ENCODE results near the gene TMEM183A.

TMEM183A gene

GRCh38 chr1:203028784-203029553 lies 21.8 kb downstream of the TMEM183A start:
- DNase-seq (ENCODE audit: low spot score) = no peak

- no peak for DNase-seq (ENCODE audit: low spot score)
Measured at GRCh38 chr1:203031467-203031866, 24.3 kb downstream of the TMEM183A start.

DNA sequence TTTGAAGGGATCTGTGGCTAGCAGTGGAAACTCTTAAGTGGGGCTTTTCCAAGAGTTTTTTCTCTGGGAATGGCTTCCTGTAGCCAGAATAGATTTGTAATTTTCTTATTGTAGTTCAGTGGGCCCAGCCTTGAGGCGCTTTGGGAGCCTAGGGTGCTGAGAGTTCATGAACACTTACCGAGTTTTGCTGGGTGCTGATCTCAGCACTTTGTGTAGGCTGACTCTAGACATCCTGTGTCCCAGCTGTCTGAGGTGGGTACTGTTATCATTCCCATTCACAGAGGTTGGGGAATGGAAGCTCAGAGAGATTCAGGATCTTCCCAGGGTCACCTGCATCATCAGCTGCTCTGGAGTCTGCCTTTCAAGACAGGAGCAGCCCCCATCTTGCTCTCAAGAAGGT lies 26.1 kb downstream of the TMEM183A start:
- DNase-seq (ENCODE audit: low spot score) = no peak

DNA sequence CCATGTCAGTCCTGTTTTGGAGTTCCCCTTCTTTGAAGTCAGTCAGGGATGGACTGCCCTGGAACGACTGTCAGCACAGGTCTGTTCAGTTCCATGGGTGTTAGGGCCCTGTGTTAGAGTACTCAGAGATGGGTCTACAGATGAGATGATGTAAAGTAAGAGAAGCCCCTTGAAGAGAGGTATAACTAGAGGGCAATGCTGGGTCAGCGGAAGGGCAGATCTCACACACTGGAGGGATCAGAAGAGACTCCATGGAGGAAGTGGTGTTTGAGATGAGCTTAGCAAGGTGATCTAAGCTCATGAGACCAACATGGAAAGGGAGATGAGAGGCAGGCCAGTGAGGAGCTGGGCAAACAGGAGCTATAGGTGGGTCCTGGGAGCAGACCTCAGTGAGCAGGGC lies 26.7 kb downstream of the TMEM183A start:
- DNase-seq (ENCODE audit: low spot score) = no peak

DNA sequence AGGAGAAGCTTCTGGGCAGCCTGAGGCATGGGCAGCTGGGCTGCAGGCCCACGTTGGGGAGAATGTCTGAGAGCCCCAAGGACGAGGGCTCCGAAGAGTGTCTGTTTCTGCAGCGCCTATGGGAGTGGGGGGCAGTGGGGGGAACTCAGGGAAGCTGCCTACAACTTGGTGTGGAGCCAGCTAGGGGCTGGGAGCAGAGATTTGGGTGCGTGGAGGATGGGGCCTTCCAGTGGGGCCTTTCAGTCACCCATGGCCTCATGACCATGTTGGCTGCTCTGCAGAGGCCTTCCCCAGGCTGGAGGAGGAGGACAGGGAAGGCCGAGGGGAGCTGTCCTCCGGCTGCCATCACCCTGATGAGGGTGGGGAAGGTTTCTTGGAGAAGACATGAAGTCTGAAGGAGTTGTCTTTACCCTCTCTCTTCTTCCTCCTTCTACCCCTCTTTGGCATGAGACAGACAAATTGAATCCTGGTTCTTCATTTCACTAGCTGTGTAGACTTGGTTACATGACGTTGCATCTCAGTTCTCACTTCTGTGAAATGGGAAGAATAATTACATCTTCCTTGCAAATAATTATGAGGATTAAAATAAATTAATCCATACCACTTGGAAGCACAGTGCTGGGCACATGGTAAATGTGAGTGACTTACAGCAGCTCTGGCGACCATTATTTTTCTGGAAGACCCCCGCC lies 27.4 kb downstream of the TMEM183A start:
- no peak for DNase-seq (ENCODE audit: low spot score)

DNA sequence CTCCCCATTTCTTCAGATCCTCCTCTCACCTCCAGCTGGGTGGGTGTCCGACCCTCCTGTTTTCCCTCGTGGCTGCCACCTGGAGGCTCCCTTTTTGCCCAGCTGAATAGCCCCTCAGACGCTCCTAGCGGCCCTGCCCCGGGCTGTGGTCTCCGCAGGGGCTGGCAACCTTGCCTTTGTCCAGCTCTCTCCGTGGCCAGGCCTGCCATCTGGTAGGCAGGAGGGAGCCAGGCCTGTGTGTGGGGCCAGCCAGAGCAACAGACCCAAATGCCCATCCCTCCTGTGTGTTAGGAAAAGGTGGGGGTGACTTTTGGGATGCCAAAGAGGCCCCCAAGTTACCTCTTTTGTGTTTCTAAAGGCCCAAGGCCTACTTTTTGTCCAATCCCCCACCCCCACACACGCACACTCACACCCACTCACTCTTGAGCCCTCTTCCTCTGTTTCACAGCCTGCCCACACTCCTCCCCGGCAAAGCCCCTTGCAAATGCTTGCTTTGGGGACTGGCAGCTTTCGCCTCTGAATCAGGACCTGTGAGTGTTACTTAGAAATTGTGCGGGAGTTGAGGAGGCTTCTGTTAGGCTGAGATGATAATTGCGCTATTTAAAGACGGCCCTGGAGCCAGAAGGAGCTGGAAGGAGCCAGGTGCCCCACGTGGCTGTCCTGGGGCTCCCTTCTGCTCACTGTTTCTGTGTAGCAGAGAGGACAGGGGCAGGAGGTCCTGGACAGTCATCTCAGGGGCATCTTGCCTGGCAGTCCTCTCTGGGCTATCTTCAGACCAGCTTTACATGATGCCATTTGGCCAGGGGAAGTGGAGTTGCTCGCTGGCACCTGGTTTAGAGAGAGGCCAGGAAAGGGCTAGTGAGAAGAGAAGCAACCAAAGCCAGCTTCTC lies 28.2 kb downstream of the TMEM183A start:
- DNase-seq (ENCODE audit: low spot score) = no peak

GRCh38 chr1:203036135-203036534 lies 29.0 kb downstream of the TMEM183A start:
- DNase-seq (ENCODE audit: low spot score) = no peak

- no peak for DNase-seq (ENCODE audit: low spot score)
Measured at GRCh38 chr1:203036537-203036936, 29.4 kb downstream of the TMEM183A start.

GRCh38 chr1:203037509-203038190 lies 30.5 kb downstream of the TMEM183A start:
- DNase-seq (ENCODE audit: low spot score) = no peak

- no peak for DNase-seq (ENCODE audit: low spot score)
Measured at GRCh38 chr1:203038217-203038741, 31.1 kb downstream of the TMEM183A start.

DNA sequence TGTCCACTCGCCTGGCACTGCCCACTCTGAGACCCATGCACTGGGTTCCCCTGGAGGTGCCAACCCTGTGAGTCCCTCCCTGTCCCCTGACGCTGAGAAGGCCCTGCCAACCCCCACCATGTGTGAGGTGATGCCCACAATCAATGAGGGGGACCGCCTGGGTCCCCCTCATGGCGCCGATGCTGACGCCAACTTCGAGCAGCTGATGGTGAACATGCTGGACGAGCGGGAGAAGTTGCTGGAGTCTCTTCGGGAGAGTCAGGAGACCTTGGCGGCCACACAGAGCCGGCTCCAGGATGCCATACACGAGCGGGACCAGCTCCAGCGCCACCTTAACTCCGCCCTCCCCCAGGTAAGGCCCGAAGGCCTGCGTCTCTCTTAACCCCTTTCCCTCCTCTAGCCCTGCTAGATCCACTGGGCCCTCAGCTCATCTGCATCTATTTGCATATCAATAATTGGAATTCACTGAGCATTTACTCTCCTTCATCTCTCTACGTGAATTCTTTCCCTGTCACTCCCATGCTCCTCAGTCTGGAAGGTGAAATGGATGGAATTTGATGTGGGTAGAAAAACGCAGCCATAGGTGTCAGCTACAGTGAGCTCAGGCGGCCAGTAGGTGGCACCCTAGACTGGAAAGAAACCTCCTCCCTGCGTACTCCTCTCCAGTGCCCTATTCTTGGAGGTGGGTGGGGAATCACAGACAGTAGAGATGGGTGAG lies 31.9 kb downstream of the TMEM183A start:
- peak; percentile 63 for DNase-seq (ENCODE audit: low spot score)

- DNase-seq (ENCODE audit: low spot score) = no peak
Measured at GRCh38 chr1:203039609-203040512, 32.7 kb downstream of the TMEM183A start.

DNA sequence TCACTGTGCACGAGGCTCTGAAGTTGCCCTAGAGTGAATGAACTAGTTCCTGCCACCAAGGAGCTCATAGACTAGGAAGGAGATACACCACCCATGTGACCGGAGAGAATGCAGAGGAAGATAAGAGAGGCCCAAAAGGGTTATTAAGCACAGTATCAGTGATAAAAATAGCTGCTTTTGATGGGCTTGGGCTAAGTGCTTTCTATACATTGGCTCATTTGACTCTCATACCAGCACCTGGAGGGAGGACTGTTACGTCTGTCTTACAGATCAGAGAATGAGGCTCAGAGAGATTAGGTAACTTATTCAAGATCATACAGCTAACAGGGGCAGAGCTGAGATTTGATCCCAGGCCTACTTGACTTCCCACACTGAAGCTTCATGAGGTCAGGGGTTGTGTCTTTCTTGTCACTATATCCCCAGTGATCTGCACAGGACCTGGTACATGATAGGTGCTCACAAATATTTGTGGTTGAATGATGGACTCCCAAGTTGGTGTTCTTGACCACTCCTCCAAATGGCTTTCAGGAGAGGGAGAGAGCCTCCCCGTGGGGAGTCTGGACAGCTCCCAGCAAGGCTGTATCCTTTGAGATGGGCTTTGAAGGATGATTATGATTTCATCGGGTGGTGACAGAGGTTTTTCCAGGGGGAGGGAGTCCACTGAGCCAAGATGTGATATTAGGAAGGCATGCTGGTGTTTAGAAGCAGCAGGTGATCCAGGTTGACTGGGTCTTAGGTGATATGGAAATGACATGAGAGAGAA lies 33.5 kb downstream of the TMEM183A start:
- no peak for DNase-seq (ENCODE audit: low spot score)

GRCh38 chr1:203041351-203041932 lies 34.3 kb downstream of the TMEM183A start:
- DNase-seq (ENCODE audit: low spot score) = no peak

DNA sequence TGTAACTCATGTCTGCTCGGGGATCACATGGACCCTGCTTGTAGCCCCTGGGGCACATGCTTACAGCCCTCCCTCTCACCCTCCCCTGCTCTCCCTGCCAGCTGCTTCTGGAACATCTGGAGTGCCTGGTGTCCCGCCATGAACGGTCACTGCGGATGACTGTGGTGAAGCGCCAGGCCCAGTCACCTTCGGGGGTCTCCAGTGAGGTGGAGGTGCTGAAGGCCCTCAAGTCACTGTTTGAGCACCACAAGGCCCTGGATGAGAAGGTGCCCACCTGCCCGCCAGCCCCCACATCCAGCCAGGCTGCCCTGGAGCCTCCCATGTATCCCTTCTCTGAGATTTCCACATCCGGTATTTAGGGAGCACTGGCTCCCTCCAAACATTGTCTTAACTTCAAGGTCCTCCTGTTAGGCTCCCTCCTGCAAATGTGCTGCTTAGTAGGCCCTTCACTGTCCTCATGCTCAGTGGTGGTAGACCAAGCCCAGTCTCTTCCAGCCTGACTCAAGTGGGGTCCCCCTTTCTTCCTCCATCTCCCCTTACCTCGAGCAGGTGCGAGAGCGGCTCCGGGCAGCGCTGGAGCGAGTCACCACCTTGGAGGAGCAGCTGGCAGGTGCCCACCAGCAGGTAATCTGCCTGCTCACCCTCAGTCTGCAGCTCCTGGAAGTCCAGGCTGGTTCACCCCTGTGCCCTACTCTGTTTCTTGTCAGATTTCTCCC lies 36.8 kb downstream of the TMEM183A start:
- no peak for DNase-seq (ENCODE audit: low spot score)

- DNase-seq (ENCODE audit: low spot score) = no peak
Measured at GRCh38 chr1:203044546-203045250, 37.5 kb downstream of the TMEM183A start.

- no peak for DNase-seq (ENCODE audit: low spot score)
Measured at GRCh38 chr1:203045336-203045735, 38.2 kb downstream of the TMEM183A start.
